Limb (tissue), 2 donors: ENCODE results near the gene GPR55.
"Not testable (repeated sequence)": the region's sequence is repeated elsewhere in the genome, so short reads cannot be mapped to it uniquely, and the experiment has no call there.

Experiments used
- DNase-seq, 2 donors: peaks; one replicate each; pipeline ENCODE4 v3.0.0-alpha.2; 2016; ENCODE audit errors: extremely low spot score in 2 of 2

GPR55 gene

DNA sequence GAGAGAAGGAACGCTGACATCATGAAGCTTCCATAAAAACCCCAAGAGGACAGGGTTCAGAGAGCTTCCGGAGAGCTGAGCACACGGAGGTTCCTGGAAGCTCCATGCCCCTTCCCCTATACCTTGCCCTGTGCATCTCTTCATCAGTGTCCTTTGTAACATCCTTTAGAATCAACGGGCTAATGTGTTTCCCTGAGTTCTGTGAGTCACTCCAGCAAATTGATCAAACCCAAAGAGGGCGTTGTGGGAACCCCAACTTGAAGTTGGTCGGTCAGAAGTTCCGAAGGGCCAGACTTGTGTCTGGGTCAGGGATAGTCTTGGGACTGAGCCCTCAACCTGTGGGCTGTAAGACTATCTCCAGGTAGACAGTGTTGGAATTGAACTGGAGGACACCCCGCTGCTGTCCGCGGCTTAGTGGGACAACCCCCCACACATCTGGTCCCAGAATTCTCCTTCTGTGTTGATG is 25.9 kb upstream of the GPR55 start:
- DNase-seq = no peak

DNA sequence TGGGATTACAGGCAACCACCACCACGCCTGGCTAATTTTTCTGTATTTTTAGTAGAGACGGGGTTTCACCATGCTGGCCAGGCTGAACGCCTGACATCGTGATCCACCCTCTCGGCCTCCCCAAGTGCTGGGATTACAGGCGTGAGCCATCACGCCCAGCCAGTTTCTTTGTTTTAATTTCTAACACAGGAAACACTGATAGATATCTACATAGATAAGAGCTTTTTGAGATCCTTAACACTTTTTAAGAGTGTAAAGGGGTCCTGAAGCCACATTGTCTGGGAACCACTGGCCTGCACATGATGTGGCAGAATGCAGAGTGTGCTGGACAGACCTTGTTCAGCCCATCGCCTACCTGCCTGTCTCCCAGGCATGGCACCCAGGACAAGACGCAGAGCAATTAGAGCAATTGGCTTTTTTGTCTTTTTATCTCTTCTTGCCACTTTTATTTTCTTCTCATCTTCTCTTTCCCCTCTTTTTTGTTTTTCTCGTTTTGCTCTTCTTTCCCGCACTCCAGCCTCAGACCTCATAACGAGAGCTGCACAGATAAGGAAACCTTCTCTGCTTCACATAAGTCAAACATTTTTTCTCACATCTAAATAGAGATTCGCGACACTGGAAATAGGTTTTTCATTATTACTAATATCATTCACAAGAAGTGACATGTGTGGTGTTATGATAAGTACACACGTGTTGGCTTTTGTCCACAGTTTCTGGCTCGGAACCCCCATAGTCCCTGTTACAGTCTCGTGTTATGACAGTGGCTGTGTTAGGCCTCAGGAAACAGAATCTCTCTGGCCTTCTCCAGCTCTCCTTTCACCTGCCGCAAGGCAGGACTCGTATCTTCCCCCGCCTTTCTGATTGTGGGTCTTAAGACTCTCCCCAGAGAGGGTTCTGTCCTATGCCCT is 25.2 kb upstream of the GPR55 start:
- DNase-seq = no peak

- DNase-seq = no peak
Observed at GRCh38 chr2:230947908-230948365, 22.9 kb upstream of the GPR55 start.

- no peak for DNase-seq
Observed at GRCh38 chr2:230947235-230947576, 22.2 kb upstream of the GPR55 start.

- DNase-seq = no peak
Observed at GRCh38 chr2:230946429-230947234, 21.6 kb upstream of the GPR55 start.

GRCh38 chr2:230944757-230945372 is 19.8 kb upstream of the GPR55 start:
- no peak for DNase-seq

DNA sequence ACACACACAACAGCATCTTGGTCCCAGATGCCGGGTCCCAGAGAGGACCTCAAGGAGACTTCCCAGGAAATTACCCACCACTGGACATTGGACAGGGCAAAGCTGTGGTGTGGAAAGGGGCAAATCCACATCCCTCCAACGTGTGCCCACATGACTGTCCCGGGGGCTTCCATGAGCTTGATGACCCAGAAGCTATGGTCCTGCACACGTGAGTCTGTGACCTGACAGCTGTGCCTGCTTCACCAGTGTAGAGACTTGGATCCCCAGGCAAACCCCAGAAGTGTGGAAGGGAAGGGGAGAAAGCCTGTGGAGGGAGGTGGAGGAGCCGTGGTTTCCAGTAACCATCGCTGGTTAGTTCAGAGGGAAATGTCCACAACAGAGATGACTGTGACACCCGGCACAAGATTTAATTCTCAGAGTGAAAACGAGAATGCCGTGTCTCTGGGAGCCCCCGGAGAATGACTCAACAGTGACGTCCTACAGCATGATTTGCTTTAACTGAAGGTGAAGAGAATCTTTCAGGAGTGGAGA is 19.1 kb upstream of the GPR55 start:
- no peak for DNase-seq

DNA sequence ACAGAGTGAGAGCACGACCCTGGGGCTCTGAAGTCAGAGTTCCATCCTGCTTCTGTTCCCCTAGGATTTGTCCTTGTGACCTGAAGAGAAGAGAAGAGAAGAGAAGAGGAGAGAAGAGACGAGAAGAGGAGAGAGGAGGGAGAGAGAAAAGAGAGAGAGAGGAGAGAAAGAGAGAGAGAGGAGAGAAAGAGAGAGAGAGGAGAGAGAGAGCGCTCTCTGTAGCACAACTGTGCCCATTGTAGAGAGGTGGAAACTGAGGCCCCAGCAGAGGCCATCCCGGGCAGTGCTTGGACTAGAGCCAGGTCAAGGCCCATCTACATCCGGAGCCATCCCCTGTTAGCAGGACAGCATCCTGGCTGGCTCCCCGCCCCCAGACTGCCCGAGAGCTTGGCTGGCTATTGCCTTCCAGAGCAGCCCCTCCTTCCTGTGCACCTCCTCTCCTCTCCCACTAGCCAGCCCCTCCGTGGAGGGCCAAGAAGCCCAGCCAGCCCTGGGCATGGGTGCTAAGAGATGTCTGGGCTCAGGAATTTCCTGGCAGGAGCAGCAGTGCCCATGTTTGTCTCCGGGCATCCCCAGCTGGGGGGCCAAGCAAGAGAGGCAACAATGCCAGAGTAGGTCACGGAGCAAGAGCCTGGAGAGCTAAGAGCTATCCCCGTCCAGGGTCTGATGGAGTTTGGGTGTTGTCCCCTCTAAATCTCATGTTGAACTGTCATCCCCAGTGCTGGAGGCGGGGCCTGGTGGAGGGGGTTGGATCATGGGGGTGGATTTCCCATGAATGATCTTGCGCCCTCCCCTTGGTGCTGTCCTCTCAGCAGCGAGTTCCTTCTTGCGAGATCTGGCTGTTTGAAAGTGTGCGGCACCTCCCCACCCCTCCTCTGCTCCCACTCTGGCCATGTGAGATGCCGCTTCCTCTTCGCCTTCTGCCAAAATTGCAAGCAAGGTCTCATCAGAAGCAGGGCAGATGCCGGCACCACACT is 18.2 kb upstream of the GPR55 start:
- DNase-seq = no peak

DNA sequence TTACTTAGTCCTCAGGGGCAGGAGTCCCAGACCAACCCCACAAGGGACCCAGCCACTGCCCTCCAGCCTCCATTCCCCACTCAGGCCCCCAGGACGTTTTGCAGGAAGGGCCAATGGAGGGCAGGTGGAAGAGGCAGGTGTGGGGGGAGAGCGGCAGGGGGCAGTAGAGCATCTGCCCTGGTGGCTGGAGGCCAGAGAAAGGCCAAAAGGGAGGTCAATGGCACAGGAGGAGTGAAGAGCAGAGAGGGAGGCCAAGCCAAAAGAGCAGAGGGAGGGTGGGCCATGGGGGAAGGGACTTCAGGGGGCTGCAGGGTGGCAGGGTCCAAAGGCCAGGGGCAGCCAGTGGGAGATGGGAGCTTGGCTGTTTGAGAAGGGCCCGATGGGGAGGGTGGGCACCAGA is 17.3 kb upstream of the GPR55 start:
- no peak for DNase-seq

GRCh38 chr2:230941202-230942180 is 16.4 kb upstream of the GPR55 start:
- no peak for DNase-seq

DNA sequence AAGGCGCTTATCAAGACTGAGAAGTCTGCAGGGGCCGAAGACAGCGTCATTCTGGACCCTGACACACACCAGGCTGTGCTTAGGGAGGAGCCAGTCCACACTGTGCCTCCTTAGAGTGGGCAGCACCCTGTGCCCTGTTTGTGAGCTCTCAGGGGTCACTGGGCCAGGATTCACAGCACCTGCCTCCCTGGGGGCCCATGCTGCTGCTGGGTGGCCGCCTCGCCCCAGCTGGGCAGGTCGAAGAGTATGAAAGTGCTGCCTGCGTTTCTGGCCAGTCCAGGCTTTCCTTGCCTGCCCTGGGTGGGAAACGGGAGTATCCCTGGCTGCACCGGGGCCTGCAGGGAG is 15.4 kb upstream of the GPR55 start:
- DNase-seq = no peak

- DNase-seq = no peak
Observed at GRCh38 chr2:230939691-230940470, 14.8 kb upstream of the GPR55 start.

DNA sequence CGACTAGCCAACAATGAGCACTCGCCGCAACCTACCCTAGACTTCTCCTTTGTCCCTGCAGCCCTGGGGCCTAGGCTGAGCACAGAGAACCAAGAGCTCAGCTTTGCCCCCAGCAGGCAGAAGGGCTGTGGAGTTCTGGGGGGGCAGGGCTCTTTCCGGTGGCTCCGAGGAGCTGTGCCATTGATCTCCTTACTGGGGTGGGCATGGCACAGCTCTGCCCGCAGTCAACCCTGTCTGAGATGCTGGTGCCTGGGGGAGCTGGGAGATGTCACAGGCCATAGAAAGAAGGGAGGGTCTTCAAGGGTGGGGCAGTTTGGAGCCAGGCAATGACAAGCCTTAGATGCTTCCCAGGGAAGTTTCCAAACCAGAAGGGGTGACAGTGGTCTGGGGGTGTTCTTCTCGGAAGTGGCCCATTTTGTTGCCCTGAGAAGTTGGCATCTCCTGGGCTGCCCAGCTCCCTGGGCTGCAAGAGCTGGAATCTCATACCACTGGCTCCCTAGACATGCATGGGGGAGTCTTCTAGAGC is 14.1 kb upstream of the GPR55 start:
- no peak for DNase-seq

DNA sequence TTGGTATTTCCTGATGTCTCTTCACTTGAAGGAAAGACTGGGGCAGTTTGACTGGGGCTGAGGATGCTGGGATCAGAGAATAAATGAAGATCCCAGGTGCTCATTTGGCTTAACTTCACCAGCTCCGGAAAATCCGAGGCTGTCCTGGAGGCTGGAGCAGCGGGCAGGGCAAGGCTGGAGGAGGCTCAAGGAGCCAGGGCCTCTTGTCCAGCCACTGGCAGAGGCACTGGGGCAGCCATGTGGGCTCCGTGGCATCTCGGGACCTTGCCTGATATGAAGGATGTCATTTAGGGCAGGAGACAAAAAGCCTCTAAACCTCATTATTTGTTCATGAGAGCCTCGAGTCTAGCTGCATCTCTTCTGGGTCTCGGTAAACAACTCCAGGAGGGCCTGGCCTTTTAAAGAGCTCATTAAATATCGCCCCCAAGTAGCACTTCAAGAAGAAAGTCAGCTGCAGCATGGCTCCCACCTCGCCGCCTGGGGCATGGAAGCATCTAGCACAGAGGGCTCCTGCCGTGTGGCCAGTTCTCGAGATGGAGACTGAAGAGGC is 13.5 kb upstream of the GPR55 start:
- DNase-seq = no peak

GRCh38 chr2:230938098-230938497 is 13.1 kb upstream of the GPR55 start:
- no peak for DNase-seq

GRCh38 chr2:230937362-230937761 is 12.3 kb upstream of the GPR55 start:
- DNase-seq = no peak

DNA sequence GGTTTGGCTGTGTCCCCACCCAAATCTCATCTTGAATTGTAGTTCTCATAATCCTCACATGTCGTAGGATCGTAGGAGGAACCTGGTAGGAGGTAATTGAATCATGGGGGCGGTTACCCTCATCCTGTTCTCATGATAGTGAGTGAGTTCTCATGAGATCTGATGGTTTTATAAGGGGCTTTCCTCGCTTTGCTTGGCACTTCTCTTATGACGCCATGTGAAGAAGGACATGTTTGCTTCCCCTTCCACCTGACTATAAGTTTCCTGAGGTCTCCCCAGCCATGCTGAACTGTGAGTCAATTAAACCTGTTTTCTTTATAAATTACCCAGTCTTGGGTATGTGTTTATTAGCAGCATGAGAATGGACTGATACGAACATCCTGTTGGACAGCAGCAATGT is 11.2 kb upstream of the GPR55 start:
- DNase-seq = not testable (repeated sequence)

DNA sequence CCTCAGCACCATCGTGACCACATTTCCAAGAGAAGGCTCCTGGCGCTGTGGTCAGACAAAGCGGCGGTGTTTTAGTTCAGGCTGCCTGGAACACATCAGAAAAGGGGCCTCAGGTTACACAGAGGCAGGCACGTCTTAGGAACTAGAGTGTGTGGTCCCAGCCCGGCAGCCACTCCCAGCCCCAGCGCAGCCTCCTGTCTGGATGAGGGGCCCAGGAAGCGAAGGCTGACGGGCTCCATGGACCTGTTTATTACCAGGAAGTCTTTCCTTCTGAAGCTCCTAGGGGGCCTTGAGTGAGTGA is 10.0 kb upstream of the GPR55 start:
- no peak for DNase-seq
